Effector memory CD4-positive, alpha-beta T cell (primary cell): ENCODE results near the gene BAG5.

Source experiments
- DNase-seq, 3 donors: peaks; one replicate each; pipeline ENCODE4 v3.0.0-alpha.2; 2020
- H3K27ac ChIP-seq: 2 replicates; pipeline ENCODE4 v1.7.0; 2013; ENCODE audit warnings: mild to moderate bottlenecking, low read length, moderate library complexity; ENCODE audit not compliant: insufficient read depth, poor library complexity, severe bottlenecking
- H3K27me3 ChIP-seq: replicated peaks from 2 replicates; pipeline ENCODE4 v1.7.0; 2013; ENCODE audit warnings: mild to moderate bottlenecking, low read length; ENCODE audit not compliant: insufficient read depth, control insufficient read depth, poor library complexity, severe bottlenecking
- H3K36me3 ChIP-seq: 2 replicates; pipeline ENCODE4 v1.7.0; 2013; ENCODE audit warnings: mild to moderate bottlenecking, low read length, moderate library complexity; ENCODE audit not compliant: control insufficient read depth, insufficient read depth
- H3K4me1 ChIP-seq: 2 replicates; pipeline ENCODE4 v1.7.0; 2013; ENCODE audit warnings: low read length, mild to moderate bottlenecking; ENCODE audit not compliant: control insufficient read depth, insufficient read depth, poor library complexity, severe bottlenecking
- H3K4me3 ChIP-seq: 2 replicates; pipeline ENCODE4 v1.7.0; 2013; ENCODE audit warnings: low read length, low read depth, mild to moderate bottlenecking; ENCODE audit not compliant: insufficient read depth, poor library complexity, severe bottlenecking
- H3K9me3 ChIP-seq: 2 replicates; pipeline ENCODE4 v1.7.0; 2013; ENCODE audit warnings: mild to moderate bottlenecking, low read length, moderate library complexity; ENCODE audit not compliant: control insufficient read depth

The BAG5 gene

DNA sequence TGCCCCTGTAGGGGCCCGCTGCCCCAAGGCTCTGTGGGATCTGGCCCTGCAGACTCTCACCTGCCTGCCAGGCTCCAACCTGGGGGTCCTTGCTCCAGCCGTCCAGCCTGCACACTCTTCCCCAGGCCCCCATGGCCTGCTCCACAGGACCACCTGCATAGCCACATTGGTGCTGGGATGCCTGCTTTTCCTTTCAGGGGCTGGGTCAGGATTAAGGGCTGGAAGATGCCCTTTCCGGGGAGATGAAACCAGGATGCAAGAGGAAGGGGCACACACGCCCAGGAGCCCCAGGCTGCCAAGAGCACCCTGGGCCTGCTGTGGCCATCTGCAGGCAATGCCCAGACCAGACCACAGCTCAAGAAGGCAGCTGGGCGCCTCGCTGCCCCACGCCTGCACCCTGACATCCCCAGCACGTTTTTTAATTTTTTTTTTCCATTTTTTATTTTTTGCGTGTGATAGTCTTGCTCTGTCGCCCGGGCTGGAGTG is 15.0 kb downstream of the BAG5 start:
- Histone ChIP-seq H3K27me3 (no peaks in the 10 kb centered on the region), H3K4me1 (no peaks in the 10 kb centered on the region), H3K27ac (no peak overlapping the region), H3K9me3 (no peaks in the 10 kb centered on the region), H3K4me3 (no peak overlapping the region), H3K36me3 (no peaks in the 10 kb centered on the region)
- no peak for DNase-seq

DNA sequence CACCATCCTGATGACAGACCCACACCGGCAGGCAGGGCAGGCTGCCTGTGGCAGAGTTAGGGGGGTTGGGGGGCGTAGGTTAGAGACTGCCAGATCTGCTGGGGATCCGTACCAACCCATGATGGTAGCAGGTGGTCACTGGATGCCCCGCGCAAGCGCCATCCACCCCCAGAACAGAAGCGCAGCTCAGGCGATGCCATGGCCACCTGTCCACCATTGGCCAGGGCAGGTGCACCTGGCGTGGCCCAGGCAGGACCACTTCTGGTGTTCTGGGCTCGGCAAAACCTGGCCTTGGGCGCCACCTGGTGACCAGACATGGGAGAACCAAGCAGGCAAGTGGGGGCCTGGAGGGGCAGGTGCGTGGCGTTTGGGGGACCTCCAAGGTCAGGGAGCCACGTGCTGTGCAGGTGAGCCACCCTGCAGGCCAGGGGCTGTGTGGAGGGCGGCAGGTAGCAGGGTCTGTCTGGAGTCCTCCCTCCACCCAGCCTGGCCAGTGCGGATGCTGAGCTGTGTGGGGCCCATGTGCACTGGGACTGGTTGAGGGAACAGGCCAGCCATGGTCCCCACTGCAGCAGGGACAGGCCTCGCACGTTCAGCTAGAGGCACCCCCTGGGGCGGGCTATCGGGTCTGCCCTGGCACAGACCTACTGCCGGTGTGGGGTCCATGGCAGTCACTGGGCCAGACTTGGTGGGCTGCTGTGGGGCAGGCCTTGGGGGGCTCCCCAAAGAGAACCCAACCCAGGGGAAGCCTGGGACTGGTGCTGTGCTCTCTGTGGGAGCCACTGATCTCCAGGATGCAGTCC is 15.6 kb downstream of the BAG5 start:
- H3K4me3 ChIP-seq = no peak overlapping the region
- no peaks in the 10 kb centered on the region for H3K9me3 ChIP-seq
- H3K27me3 ChIP-seq = no peaks in the 10 kb centered on the region
- H3K4me1 ChIP-seq = no peaks in the 10 kb centered on the region
- DNase-seq = peak; percentile 54 to 72 (median 60)
- H3K36me3 ChIP-seq = no peaks in the 10 kb centered on the region
- H3K27ac ChIP-seq = no peak overlapping the region

- no peak overlapping the region for H3K4me3 ChIP-seq
- no peaks in the 10 kb centered on the region for H3K4me1 ChIP-seq
- no peak overlapping the region for H3K27ac ChIP-seq
- H3K9me3 ChIP-seq = no peaks in the 10 kb centered on the region
- H3K36me3 ChIP-seq = no peaks in the 10 kb centered on the region
- no peak for DNase-seq
- no peaks in the 10 kb centered on the region for H3K27me3 ChIP-seq
Observed at GRCh38 chr14:103545915-103546651, 16.4 kb downstream of the BAG5 start.

DNA sequence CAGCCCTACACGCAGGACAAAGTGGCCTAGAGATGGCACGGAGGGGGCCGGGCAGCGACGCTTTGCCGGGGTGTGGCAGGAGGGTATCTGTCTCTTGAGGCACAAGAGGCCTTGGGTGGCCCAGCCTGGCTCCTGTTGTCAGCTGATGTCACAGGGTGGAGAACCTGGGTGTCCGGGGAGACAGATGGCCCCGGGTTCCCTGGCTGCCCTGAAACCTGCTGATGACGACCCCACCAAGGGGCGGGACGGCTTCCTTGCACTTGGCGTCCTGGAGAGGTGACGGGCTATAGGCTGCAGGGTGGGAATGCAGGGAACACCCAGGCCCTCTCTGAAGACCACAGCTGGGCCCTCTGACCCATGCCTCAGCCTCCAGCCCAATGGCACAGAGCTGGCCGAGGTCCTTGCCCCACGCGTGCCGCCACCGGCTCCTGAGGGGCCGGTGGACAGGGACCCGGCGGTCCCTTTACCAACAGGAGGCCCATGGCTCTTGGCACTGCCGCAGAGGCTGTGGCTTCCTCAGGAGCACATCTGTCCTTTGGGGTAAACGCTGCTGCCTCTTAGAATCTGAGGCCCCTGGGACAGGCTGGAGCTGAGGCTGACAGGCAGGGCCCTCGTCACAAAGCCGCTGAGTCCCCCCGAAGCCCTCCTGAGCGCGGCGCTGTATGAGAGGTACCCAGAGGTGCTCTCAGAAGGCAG is 17.1 kb downstream of the BAG5 start:
- no peak for DNase-seq
- Histone ChIP-seq H3K4me1 (no peaks in the 10 kb centered on the region), H3K27me3 (no peaks in the 10 kb centered on the region), H3K27ac (no peak overlapping the region), H3K36me3 (no peaks in the 10 kb centered on the region), H3K4me3 (no peak overlapping the region), H3K9me3 (no peaks in the 10 kb centered on the region)

DNA sequence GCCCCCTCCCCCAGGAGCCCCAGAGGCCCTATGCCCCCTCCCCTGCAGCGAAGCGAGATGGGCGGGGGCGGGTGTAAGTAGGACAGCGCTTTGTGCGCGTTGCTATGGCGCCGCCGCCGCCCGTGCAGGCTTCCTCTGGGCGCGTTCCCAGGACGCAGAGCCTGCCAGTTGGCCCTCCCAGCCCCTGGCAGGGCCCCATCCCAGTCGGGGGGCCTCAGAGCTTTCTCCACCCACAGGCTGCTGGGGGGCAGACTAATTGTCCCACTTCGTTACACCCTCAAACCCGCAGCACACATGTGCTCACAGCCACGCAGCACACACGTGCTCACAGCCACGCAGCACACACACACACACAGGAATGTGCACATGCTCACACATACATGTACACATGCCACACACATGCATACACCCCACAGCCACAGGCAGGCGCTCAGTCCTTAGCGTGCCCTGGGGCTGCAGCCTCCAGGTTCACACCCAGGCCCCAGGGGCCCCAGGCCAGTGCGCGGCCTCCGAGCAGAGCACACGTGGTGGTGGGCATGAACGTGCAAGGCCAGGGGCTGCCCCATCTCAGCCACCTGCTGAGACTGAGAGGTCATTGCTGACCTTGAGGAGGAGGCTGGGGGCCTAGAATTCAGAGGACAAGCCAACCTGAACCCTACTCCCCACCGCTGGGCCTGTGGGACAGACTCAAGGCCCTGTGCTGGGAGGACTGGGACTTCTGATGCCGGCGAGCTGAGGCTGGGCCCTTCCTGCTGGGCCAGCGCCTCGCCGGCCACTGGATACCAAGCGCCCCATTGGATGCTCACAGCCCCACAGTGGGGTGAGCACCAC is 17.9 kb downstream of the BAG5 start:
- no peaks in the 10 kb centered on the region for H3K27me3 ChIP-seq
- DNase-seq = no peak
- no peaks in the 10 kb centered on the region for H3K4me1 ChIP-seq
- H3K4me3 ChIP-seq = no peak overlapping the region
- no peak overlapping the region for H3K27ac ChIP-seq
- H3K9me3 ChIP-seq = no peaks in the 10 kb centered on the region
- no peaks in the 10 kb centered on the region for H3K36me3 ChIP-seq

GRCh38 chr14:103543721-103544387 is 18.6 kb downstream of the BAG5 start:
- Histone ChIP-seq H3K9me3 (no peaks in the 10 kb centered on the region), H3K36me3 (no peaks in the 10 kb centered on the region), H3K27me3 (no peaks in the 10 kb centered on the region), H3K4me1 (no peaks in the 10 kb centered on the region), H3K27ac (no peak overlapping the region), H3K4me3 (no peak overlapping the region)
- DNase-seq = no peak

DNA sequence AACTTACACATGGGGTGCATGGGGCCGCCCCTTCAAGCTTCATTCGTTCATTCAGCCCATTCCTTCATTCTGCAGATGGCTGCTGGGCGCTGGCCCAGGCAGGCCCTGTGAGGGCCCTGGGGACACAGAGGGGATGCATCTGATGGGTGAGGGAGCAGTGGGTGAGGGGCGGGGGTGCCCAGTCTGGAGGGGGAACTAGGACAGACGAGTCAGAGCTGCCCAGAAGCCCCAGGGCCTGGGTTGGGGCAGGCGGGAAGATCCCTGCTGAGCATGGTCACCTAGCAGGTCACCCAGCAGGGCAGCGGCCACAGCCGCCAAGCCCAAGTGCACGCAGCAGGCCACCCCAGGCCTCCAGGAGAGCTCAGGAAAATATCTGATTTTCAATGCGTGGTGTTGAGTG is 19.3 kb downstream of the BAG5 start:
- DNase-seq = no peak
- Histone ChIP-seq H3K9me3 (no peaks in the 10 kb centered on the region), H3K27me3 (no peaks in the 10 kb centered on the region), H3K4me3 (no peak overlapping the region), H3K36me3 (no peaks in the 10 kb centered on the region), H3K4me1 (no peaks in the 10 kb centered on the region), H3K27ac (no peak overlapping the region)

GRCh38 chr14:103542605-103543088 is 19.8 kb downstream of the BAG5 start:
- H3K27ac ChIP-seq = no peak overlapping the region
- H3K4me1 ChIP-seq = no peaks in the 10 kb centered on the region

More at GRCh38 chr14:103542605-103543088, 19.8 kb downstream of the BAG5 start:
- H3K36me3 ChIP-seq = no peaks in the 10 kb centered on the region
- H3K27me3 ChIP-seq = no peaks in the 10 kb centered on the region
- no peak for DNase-seq
- no peaks in the 10 kb centered on the region for H3K9me3 ChIP-seq
- no peak overlapping the region for H3K4me3 ChIP-seq
